BJ (cell line): ENCODE measurements around the gene PIKFYVE. TPM values are rescaled to one million over a fixed set of nuclear protein-coding genes. Genes with fewer than 3 reads are reported as not detected.

Experiments used
- CTCF ChIA-PET: fragments of 350-600 bp; formaldehyde crosslinking; extraction: SDS; loops from one replicate; lab custom pipeline; 2021; ENCODE audit warnings: antibody characterized with exemption, inconsistent platforms; lab: Yijun Ruan, JAX
- POLR2A ChIA-PET: fragments of 300-600 bp; sonication (Branson Sonifier 250); formaldehyde crosslinking; extraction: SDS; loops from one replicate; lab custom pipeline; 2021; ENCODE audit warnings: antibody characterized with exemption; lab: Charles Lee
- DNase-seq: peaks from one replicate; pipeline ENCODE4 v3.0.0-alpha.2; 2011; ENCODE audit warnings: low read depth
- H3K27me3 ChIP-seq: 2 replicates; pipeline ENCODE4 v1.6.0; 2011; ENCODE audit warnings: low read length; ENCODE audit not compliant: control insufficient read depth, insufficient read depth
- H3K36me3 ChIP-seq: 2 replicates; pipeline ENCODE4 v1.5.1; 2011; ENCODE audit warnings: low read length; ENCODE audit not compliant: control insufficient read depth, insufficient read depth
- H3K4me3 ChIP-seq: 2 replicates; pipeline ENCODE4 v1.5.1; 2011; ENCODE audit warnings: low read depth, mild to moderate bottlenecking, control low read depth, low read length
- CTCF ChIP-seq: IDR thresholded peaks from 2 replicates; pipeline ENCODE4 v1.5.1; 2011; ENCODE audit warnings: low read depth, mild to moderate bottlenecking, control low read depth, inconsistent platforms, low read length, moderate library complexity; ENCODE audit not compliant: insufficient read depth
- polyA plus RNA-seq: library from polyadenylated mRNA; depleted of rRNA; stranded (reverse); fragments of >200 nt; gene quantifications from 2 replicates; pipeline ENCODE4 v1.2.3, GENCODE V29; 2011

Gene PIKFYVE
- polyA plus RNA-seq, 1 experiment, result 11.5 TPM

- POLR2A ChIA-PET, result no interaction called here
- no peak overlapping the region for H3K4me3 ChIP-seq
- peaks cover 6% of the 10 kb centered on the region for H3K36me3 ChIP-seq
- no peak for DNase-seq
- no peak for TF ChIP-seq CTCF
- CTCF ChIA-PET, result interaction anchor here (0.7 kb wide), 1 partner anchor 13 kb away, joined by 3 read pairs; no protein-coding TSS in a partner anchor
- no peaks in the 10 kb centered on the region for H3K27me3 ChIP-seq
Measured at GRCh38 chr2:208285853-208286252, 19.8 kb downstream of the PIKFYVE start.

- no peaks in the 10 kb centered on the region for H3K27me3 ChIP-seq
- H3K36me3 ChIP-seq, result peaks cover 2% of the 10 kb centered on the region; the same call in 1 of the 2 replicates
- DNase-seq, result no peak
- TF ChIP-seq CTCF, result no peak
- CTCF ChIA-PET, result no interaction called here
- POLR2A ChIA-PET, result no interaction called here
- H3K4me3 ChIP-seq, result no peak overlapping the region
Measured at GRCh38 chr2:208294482-208295024, 28.5 kb downstream of the PIKFYVE start.

- H3K27me3 ChIP-seq, result no peaks in the 10 kb centered on the region
- no peak for TF ChIP-seq CTCF
- H3K36me3 ChIP-seq, result peaks cover 2% of the 10 kb centered on the region; the same call in 1 of the 2 replicates
- POLR2A ChIA-PET, result no interaction called here
- no peak overlapping the region for H3K4me3 ChIP-seq
- CTCF ChIA-PET, result no interaction called here
- no peak for DNase-seq
Measured at GRCh38 chr2:208295834-208296233, 29.8 kb downstream of the PIKFYVE start.

GRCh38 chr2:208296610-208297009 lies 30.6 kb downstream of the PIKFYVE start:
- H3K36me3 ChIP-seq, result peaks cover 3% of the 10 kb centered on the region; the same call in 1 of the 2 replicates
- ChIA-PET POLR2A (no interaction called here), CTCF (no interaction called here)
- H3K4me3 ChIP-seq, result no peak overlapping the region
- DNase-seq, result no peak
- no peak for TF ChIP-seq CTCF
- H3K27me3 ChIP-seq, result no peaks in the 10 kb centered on the region

GRCh38 chr2:208297961-208298360 lies 31.9 kb downstream of the PIKFYVE start:
- ChIA-PET CTCF (no interaction called here), POLR2A (no interaction called here)
- Histone ChIP-seq H3K36me3 (peaks cover 5% of the 10 kb centered on the region), H3K27me3 (no peaks in the 10 kb centered on the region), H3K4me3 (no peak overlapping the region)
- TF ChIP-seq CTCF, result no peak
- DNase-seq, result no peak
